Smooth muscle cell (in vitro differentiated cells): ENCODE data around the gene ATP2B3. TPM values are rescaled to one million over a fixed set of nuclear protein-coding genes. Genes with fewer than 3 reads are reported as not detected.

Source experiments
- DNase-seq: peaks from one replicate; lab custom pipeline; 2025; ENCODE audit not compliant: unreplicated experiment; lab: John Stamatoyannopoulos, UW
- H2AFZ ChIP-seq: fragments of 200-600 bp; sonication (generic); 2 replicates; pipeline ENCODE4 v1.6.0; 2016; ENCODE audit warnings: antibody characterized with exemption, low read depth, mild to moderate bottlenecking
- H3F3A ChIP-seq: fragments of 200-600 bp; sonication (generic); 2 replicates; pipeline ENCODE4 v1.6.0; 2017; ENCODE audit warnings: antibody characterized with exemption, low read depth
- H3K27ac ChIP-seq: fragments of 200-600 bp; sonication (generic); 2 replicates; pipeline ENCODE4 v1.5.1; 2016; ENCODE audit warnings: low read depth, mild to moderate bottlenecking
- H3K27me3 ChIP-seq: fragments of 200-600 bp; sonication (generic); 2 replicates; pipeline ENCODE4 v1.6.1; 2016; ENCODE audit warnings: low read depth, mild to moderate bottlenecking
- H3K36me3 ChIP-seq: fragments of 200-600 bp; sonication (generic); 2 replicates; pipeline ENCODE4 v1.5.1; 2016; ENCODE audit warnings: low read depth
- H3K4me1 ChIP-seq: fragments of 200-600 bp; sonication (generic); 2 replicates; pipeline ENCODE4 v1.5.1; 2016; ENCODE audit warnings: low read depth
- H3K4me2 ChIP-seq: fragments of 200-600 bp; sonication (generic); 2 replicates; pipeline ENCODE4 v1.6.0; 2016; ENCODE audit warnings: mild to moderate bottlenecking
- H3K4me3 ChIP-seq: fragments of 200-600 bp; sonication (generic); 2 replicates; pipeline ENCODE4 v1.5.1; 2016; ENCODE audit warnings: mild to moderate bottlenecking
- H3K79me2 ChIP-seq: fragments of 200-600 bp; sonication (generic); 2 replicates; pipeline ENCODE4 v1.6.0; 2016; ENCODE audit warnings: low read depth, mild to moderate bottlenecking
- H3K9ac ChIP-seq: fragments of 200-600 bp; sonication (generic); 2 replicates; pipeline ENCODE4 v1.6.0; 2016; ENCODE audit warnings: low read depth
- H3K9me3 ChIP-seq: fragments of 200-600 bp; sonication (generic); replicated peaks from 2 replicates; pipeline ENCODE4 v1.5.1; 2016; ENCODE audit warnings: low read depth
- H4K20me1 ChIP-seq: fragments of 200-600 bp; sonication (generic); 2 replicates; pipeline ENCODE4 v1.6.0; 2016; ENCODE audit warnings: low read depth
- CTCF ChIP-seq: fragments of 200-600 bp; sonication (generic); IDR thresholded peaks from 2 replicates; pipeline ENCODE4 v1.5.1; 2017; ENCODE audit warnings: borderline replicate concordance, mild to moderate bottlenecking, antibody characterized with exemption; ENCODE audit not compliant: insufficient read depth, poor library complexity, severe bottlenecking
- WGBS: methylation state at CpG from one replicate; pipeline ENCODE4 v1.1.7; 2016; ENCODE audit warnings: low lambda C conversion rate; 5-methylcytosine and 5-hydroxymethylcytosine counted together
- polyA plus RNA-seq: library from polyadenylated mRNA; unstranded; fragments of >200 nt; fragmentation: Nextera tagmentation; extraction: Ambion mirVana; gene quantifications from 2 replicates; pipeline ENCODE4 v1.2.1, GENCODE V29; 2016
- total RNA-seq: library from RNA; depleted of rRNA; stranded (reverse); fragments of >200 nt; gene quantifications from 2 replicates; pipeline ENCODE4 v1.2.3, GENCODE V29; 2014

The ATP2B3 gene
- total and polyA plus RNA-seq, 2 experiments from 2014 or later, result 0.05 to 0.22 TPM

GRCh38 chrX:153587342-153587741, 69.9 kb downstream of the ATP2B3 start:
- Histone ChIP-seq H3F3A (no peaks in the 10 kb centered on the region), H4K20me1 (no peaks in the 10 kb centered on the region), H3K9me3 (no peaks in the 10 kb centered on the region), H2AFZ (no peak overlapping the region), H3K27me3 (no peaks in the 10 kb centered on the region), H3K4me1 (no peaks in the 10 kb centered on the region), H3K9ac (no peak overlapping the region), H3K4me3 (no peak overlapping the region), H3K27ac (no peak overlapping the region), H3K4me2 (no peak overlapping the region), H3K79me2 (no peaks in the 10 kb centered on the region), H3K36me3 (no peaks in the 10 kb centered on the region)
- TF ChIP-seq CTCF, result no peak
- WGBS, result 83% methylated on average over 10 of the region's 10 CpGs
- DNase-seq, result no peak

DNA sequence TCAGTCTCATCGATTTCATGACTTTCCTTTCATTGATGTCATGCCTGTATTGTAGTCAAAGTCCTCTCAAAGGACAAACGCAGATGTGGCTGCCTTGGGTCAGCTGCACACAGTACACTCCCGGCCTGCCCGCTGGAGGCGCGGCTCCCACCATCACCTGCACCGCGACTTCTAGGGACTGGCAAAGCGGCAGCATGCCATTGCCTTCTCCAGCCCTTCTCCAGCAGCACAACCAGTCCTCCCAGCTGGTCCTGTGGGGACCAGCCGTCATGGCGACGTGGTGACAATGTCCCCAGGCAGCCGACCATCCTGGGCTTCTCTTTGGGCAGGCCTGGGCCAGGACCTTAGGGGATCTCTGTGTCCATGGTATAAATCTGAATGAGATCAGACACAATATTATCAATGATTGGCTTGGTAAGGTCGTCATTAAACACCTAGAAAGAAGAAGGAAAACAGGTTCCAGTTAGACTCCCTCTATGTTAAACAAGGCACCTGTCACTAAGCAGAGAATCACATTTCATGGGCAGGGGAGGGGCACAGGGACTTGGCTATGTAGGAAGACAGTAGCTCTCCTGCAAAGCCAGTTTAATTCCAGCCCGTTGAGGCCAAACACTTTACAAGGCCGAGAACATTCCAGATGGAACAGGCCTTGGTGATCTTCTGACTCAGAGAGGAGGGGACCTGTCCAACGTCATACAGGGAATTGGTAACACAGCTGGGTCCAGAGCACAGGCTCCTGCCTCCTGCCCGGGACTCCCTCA, 70.8 kb downstream of the ATP2B3 start:
- H2AFZ ChIP-seq, result no peak overlapping the region
- H3K4me2 ChIP-seq, result no peak overlapping the region
- no peak overlapping the region for H3K9ac ChIP-seq
- H3K79me2 ChIP-seq, result no peaks in the 10 kb centered on the region
- no peak overlapping the region for H3K4me3 ChIP-seq
- TF ChIP-seq CTCF, result no peak
- H3K9me3 ChIP-seq, result no peaks in the 10 kb centered on the region
- H3K27me3 ChIP-seq, result no peaks in the 10 kb centered on the region
- no peaks in the 10 kb centered on the region for H4K20me1 ChIP-seq
- no peak overlapping the region for H3K27ac ChIP-seq
- H3K4me1 ChIP-seq, result no peaks in the 10 kb centered on the region
- 85% methylated on average over 18 of the region's 18 CpGs for WGBS
- H3K36me3 ChIP-seq, result no peaks in the 10 kb centered on the region
- H3F3A ChIP-seq, result no peaks in the 10 kb centered on the region
- no peak for DNase-seq

DNA sequence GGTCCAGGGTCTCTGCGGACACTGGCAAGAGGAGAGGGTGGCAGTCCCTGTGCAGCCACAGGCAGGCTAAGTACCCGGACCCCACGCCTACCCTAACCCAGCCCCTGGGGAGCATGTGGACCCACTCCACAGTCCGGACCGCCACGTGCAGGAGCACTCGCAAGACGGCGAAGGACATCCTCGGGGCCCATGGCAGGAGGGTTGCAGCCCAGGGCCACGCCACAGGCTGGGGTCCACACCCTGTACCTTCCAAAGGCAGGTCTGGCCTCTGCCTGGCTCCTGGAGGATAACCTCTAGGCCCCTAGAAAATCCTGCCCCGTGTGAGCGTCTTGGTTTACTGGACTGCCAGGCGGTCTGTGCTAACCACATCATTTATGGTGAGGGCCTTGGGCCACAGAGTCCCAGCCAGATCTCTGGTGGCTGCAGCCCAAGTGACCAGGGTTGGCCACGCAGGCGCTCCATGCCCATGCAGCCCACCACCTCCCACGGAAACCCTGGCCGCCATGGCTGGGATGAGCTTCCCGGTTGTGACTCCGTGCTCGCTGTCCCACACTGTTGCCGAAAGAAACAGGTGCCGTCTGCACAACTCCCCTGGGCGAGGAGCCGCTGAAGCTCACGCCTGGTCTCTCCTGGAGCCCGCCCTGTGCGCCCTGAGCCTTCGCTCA, 71.5 kb downstream of the ATP2B3 start:
- TF ChIP-seq CTCF, result no peak
- Histone ChIP-seq H3K27me3 (no peaks in the 10 kb centered on the region), H3K9ac (no peak overlapping the region), H3K4me2 (no peak overlapping the region), H3K9me3 (no peaks in the 10 kb centered on the region), H3K4me3 (no peak overlapping the region), H3F3A (no peaks in the 10 kb centered on the region), H3K4me1 (no peaks in the 10 kb centered on the region), H3K27ac (no peak overlapping the region), H3K36me3 (no peaks in the 10 kb centered on the region), H3K79me2 (no peaks in the 10 kb centered on the region), H2AFZ (no peak overlapping the region), H4K20me1 (no peaks in the 10 kb centered on the region)
- no peak for DNase-seq
- WGBS, result 92% methylated on average over 29 of the region's 29 CpGs
